Measurements from ENCODE around the gene MIS12. TPM values are rescaled to one million over a fixed set of nuclear protein-coding genes. Genes with fewer than 3 reads are reported as not detected.
A peak's percentile ranks its signal among the peaks of the same experiment; 100 is the strongest.

The MIS12 gene
- total and polyA plus RNA-seq, 2 of the 13 experiments (the other 11 are each of a cell fraction or from before 2014, with no cell fraction given): 13.4 to 28.0 TPM

DNA sequence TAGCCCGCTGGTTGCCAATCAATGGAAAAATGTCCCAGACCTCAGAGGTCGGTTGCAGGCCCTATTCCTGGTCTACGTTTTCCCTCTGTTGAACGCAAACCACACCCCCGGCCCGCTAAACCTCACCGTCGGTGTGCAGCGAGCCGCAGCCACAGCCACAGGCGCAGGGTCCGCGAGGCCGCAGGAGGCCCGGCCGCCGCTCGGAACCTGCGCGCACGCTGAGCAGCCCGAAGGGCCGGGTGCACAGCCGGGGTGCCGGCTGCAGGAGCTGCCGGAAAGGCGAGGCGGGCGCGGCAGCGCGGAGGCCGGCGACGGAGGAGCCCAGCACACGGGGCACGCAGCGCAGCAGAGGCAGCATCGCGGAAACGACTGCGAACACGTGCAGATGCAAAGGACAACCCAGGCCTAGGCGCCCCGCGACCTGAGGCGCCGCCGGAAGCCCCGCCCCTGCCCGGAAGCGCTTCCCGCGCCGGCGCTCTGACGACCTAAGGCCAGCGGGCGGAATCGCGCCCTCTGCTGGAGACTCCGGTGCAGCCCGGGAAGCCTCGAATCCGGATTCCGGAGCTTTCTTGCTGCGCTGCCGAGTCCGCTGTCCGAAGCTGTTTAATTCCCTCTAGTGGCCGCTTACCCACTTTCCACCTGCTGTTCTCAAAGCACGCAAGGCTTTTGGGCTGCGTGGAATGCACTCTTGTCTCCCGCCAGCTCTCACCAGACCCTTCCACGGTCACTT lies 47.5 kb upstream of the MIS12 start, which contains the start of gene C1QBP (continued):
- TF ChIP-seq, protein P1, sequence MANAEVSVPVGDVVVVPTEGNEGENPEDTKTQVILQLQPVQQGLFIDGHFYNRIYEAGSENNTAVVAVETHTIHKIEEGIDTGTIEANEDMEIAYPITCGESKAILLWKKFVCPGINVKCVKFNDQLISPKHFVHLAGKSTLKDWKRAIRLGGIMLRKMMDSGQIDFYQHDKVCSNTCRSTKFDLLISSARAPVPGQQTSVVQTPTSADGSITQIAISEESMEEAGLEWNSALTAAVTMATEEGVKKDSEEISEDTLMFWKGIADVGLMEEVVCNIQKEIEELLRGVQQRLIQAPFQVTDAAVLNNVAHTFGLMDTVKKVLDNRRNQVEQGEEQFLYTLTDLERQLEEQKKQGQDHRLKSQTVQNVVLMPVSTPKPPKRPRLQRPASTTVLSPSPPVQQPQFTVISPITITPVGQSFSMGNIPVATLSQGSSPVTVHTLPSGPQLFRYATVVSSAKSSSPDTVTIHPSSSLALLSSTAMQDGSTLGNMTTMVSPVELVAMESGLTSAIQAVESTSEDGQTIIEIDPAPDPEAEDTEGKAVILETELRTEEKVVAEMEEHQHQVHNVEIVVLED (CRISPR knock-in tag; IDR thresholded peaks at IDR 0.05; ENCODE audit: borderline replicate concordance): peak; percentile 78
- peak; percentile 76 for TF ChIP-seq RXRA (CRISPR knock-in tag; IDR thresholded peaks at IDR 0.05)
- TF ChIP-seq, protein P2, sequence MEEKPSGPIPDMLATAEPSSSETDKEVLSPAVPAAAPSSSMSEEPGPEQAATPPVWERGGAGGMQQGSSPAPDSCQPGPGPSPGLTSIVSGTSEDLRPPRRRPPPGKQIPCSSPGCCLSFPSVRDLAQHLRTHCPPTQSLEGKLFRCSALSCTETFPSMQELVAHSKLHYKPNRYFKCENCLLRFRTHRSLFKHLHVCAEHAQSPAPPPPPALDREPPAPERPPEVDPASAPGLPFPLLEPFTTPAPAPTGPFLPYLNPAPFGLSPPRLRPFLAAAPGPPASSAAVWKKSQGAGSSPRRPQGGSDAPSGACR (CRISPR knock-in tag; IDR thresholded peaks at IDR 0.05): peak; percentile 74
- TF ChIP-seq ZNF382 (CRISPR knock-in tag; IDR thresholded peaks at IDR 0.05; ENCODE audit: borderline replicate concordance): no peak
- peak; percentile 93 for TF ChIP-seq POGZ (CRISPR knock-in tag; IDR thresholded peaks at IDR 0.05)
- TF ChIP-seq, protein P3, sequence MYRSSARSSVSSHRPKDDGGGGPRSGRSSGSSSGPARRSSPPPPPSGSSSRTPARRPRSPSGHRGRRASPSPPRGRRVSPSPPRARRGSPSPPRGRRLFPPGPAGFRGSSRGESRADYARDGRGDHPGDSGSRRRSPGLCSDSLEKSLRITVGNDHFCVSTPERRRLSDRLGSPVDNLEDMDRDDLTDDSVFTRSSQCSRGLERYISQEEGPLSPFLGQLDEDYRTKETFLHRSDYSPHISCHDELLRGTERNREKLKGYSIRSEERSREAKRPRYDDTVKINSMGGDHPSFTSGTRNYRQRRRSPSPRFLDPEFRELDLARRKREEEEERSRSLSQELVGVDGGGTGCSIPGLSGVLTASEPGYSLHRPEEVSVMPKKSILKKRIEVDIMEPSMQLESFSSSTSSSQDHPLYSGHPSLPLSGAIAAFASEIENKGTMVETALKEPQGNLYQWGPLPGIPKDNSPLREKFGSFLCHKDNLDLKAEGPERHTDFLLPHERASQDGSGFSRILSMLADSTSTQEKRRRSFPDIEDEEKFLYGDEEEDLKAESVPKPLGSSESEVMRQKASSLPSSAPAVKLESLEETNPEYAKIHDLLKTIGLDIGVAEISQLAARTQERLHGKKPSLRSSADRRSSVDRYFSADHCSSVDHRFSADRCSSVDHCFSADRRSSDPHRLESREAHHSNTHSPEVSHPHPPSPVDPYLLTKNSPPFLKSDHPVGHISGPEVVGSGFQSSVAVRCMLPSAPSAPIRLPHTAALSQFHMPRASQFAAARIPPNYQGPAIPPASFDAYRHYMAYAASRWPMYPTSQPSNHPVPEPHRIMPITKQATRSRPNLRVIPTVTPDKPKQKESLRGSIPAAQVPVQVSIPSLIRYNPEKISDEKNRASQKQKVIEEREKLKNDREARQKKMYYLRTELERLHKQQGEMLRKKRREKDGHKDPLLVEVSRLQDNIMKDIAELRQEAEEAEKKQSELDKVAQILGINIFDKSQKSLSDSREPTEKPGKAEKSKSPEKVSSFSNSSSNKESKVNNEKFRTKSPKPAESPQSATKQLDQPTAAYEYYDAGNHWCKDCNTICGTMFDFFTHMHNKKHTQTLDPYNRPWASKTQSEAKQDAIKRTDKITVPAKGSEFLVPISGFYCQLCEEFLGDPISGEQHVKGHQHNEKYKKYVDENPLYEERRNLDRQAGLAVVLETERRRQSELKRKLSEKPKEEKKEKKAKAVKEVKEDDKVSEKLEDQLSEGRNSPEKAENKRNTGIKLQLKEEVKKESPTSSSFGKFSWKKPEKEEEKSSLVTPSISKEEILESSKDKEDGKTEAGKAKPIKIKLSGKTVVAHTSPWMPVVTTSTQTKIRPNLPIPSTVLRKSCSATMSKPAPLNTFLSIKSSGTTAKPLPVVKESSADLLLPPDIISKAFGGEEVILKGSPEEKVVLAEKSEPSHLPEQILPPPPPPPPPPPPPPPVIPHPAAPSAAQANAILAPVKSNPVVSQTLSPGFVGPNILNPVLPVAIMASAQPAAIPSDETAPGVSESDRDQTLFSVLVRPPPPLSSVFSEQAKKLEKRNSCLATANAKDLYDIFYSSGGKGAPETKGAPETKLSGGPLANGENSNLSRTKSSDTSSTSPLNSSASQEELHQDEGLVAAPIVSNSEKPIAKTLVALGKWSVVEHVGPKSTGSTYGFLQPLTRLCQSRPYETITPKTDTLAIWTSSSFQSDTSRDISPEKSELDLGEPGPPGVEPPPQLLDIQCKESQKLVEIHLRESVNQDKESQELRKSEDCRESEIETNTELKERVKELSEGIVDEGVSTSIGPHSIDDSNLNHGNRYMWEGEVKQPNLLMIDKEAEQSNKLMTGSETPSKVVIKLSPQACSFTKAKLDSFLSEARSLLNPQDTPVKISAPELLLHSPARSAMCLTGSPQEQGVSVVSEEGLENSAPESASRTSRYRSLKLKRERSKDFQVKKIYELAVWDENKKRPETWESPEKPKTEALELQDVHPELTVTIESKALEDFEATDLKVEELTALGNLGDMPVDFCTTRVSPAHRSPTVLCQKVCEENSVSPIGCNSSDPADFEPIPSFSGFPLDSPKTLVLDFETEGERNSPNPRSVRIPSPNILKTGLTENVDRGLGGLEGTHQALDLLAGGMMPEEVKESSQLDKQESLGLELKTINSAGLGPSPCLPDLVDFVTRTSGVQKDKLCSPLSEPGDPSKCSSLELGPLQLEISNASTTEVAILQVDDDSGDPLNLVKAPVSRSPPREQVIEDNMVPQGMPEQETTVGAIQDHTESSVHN (CRISPR knock-in tag; IDR thresholded peaks at IDR 0.05): 0 out of 2 replicates have a peak, but pooled peaks have one; percentile 24
- TF ChIP-seq, protein P4, sequence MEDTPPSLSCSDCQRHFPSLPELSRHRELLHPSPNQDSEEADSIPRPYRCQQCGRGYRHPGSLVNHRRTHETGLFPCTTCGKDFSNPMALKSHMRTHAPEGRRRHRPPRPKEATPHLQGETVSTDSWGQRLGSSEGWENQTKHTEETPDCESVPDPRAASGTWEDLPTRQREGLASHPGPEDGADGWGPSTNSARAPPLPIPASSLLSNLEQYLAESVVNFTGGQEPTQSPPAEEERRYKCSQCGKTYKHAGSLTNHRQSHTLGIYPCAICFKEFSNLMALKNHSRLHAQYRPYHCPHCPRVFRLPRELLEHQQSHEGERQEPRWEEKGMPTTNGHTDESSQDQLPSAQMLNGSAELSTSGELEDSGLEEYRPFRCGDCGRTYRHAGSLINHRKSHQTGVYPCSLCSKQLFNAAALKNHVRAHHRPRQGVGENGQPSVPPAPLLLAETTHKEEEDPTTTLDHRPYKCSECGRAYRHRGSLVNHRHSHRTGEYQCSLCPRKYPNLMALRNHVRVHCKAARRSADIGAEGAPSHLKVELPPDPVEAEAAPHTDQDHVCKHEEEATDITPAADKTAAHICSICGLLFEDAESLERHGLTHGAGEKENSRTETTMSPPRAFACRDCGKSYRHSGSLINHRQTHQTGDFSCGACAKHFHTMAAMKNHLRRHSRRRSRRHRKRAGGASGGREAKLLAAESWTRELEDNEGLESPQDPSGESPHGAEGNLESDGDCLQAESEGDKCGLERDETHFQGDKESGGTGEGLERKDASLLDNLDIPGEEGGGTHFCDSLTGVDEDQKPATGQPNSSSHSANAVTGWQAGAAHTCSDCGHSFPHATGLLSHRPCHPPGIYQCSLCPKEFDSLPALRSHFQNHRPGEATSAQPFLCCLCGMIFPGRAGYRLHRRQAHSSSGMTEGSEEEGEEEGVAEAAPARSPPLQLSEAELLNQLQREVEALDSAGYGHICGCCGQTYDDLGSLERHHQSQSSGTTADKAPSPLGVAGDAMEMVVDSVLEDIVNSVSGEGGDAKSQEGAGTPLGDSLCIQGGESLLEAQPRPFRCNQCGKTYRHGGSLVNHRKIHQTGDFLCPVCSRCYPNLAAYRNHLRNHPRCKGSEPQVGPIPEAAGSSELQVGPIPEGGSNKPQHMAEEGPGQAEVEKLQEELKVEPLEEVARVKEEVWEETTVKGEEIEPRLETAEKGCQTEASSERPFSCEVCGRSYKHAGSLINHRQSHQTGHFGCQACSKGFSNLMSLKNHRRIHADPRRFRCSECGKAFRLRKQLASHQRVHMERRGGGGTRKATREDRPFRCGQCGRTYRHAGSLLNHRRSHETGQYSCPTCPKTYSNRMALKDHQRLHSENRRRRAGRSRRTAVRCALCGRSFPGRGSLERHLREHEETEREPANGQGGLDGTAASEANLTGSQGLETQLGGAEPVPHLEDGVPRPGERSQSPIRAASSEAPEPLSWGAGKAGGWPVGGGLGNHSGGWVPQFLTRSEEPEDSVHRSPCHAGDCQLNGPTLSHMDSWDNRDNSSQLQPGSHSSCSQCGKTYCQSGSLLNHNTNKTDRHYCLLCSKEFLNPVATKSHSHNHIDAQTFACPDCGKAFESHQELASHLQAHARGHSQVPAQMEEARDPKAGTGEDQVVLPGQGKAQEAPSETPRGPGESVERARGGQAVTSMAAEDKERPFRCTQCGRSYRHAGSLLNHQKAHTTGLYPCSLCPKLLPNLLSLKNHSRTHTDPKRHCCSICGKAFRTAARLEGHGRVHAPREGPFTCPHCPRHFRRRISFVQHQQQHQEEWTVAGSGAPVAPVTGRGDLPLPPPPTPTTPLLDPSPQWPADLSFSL (CRISPR knock-in tag; IDR thresholded peaks at IDR 0.05): no peak

All from HepG2 (cell line).